ENCODE results near the gene VAV3. TPM values are rescaled to one million over a fixed set of nuclear protein-coding genes. Genes with fewer than 3 reads are reported as not detected.

The VAV3 gene
- total and polyA plus RNA-seq, 2 of the 8 experiments (the other 6 are each of a cell fraction or from before 2014, with no cell fraction given), result 2.9 to 7.9 TPM

GRCh38 chr1:107760065-107760464, 204.9 kb downstream of the VAV3 start:
- Histone ChIP-seq H2BK15ac (ENCODE audit: low read length) (no peak overlapping the region), H3K9ac (replicated peaks in 1 of 4; ENCODE audit: extremely low read depth in 1 of 4, low read depth in 3 of 4, low read length in 3 of 4) (no peak overlapping the region), H3K27ac (ENCODE audit: low read depth, low read length) (no peak overlapping the region), H3K18ac (ENCODE audit: extremely low read depth, low read length) (no peak overlapping the region), H3K79me1 (ENCODE audit: low read depth, low read length) (no peaks in the 10 kb centered on the region), H3K4me2 (ENCODE audit: insufficient read depth in 1 of 2, low read depth in 2 of 2, low read length in 2 of 2) (no peak overlapping the region), H3K79me2 (ENCODE audit: control insufficient read depth in 1 of 2, insufficient read depth in 2 of 2, low read length in 2 of 2) (no peaks in the 10 kb centered on the region), H2BK20ac (ENCODE audit: low read length) (no peak overlapping the region), H2AK5ac (ENCODE audit: low read depth, low read length) (no peak overlapping the region), H3K4ac (replicated peaks; ENCODE audit: insufficient read length, low read depth, low read length) (no peak overlapping the region), H3K36me3 (ENCODE audit: control insufficient read depth in 2 of 4, insufficient read depth in 4 of 4, low read length in 3 of 4) (no peaks in the 10 kb centered on the region), H2BK12ac (ENCODE audit: low read depth, low read length) (no peak overlapping the region), H4K91ac (replicated peaks; ENCODE audit: insufficient read length, low read length) (no peak overlapping the region), H3K4me1 (replicated peaks in 1 of 4; ENCODE audit: control insufficient read depth in 3 of 4, insufficient read depth in 4 of 4, low read length in 3 of 4) (peaks cover 0 to 6% (median 2%) of the 10 kb centered on the region in 4 experiments; a peak in 4 of 7 replicates), H3K9me3 (ENCODE audit: insufficient read depth in 2 of 2, low read depth in 1 of 2, low read length in 1 of 2) (no peaks in the 10 kb centered on the region), H3K23ac (ENCODE audit: insufficient read length) (no peak overlapping the region), H4K8ac (ENCODE audit: extremely low read depth, insufficient read depth, low read length) (no peak overlapping the region), H2BK5ac (ENCODE audit: low read depth, low read length) (no peak overlapping the region), H3K27me3 (replicated peaks in 1 of 4; ENCODE audit: control insufficient read depth in 3 of 4, extremely low read depth in 1 of 4, insufficient read depth in 3 of 4, low read length in 3 of 4) (no peaks in the 10 kb centered on the region), H3K14ac (ENCODE audit: insufficient read length) (no peak overlapping the region), H2AFZ (ENCODE audit: low read length) (no peak overlapping the region), H3K4me3 (ENCODE audit: extremely low read depth in 1 of 4, insufficient read depth in 2 of 4, low read depth in 3 of 4, low read length in 4 of 4) (no peak overlapping the region), H4K5ac (ENCODE audit: insufficient read length, low read depth, low read length) (no peak overlapping the region), H3K23me2 (ENCODE audit: low read depth, low read length) (no peaks in the 10 kb centered on the region; the same call in 1 of the 2 replicates), H2BK120ac (replicated peaks; ENCODE audit: low read depth, low read length) (no peak overlapping the region), H4K20me1 (replicated peaks in 1 of 2; ENCODE audit: control insufficient read depth in 1 of 2, insufficient read depth in 2 of 2, low read length in 2 of 2) (no peaks in the 10 kb centered on the region), H3K56ac (replicated peaks; ENCODE audit: insufficient read length, low read depth, low read length) (no peak overlapping the region)
- DNase-seq (ENCODE audit: low read depth in 1 of 2, low spot score in 2 of 2), result no peak
- FAIRE-seq, result no peak
- ChIA-PET POLR2A (ENCODE audit: partially characterized antibody) (no interaction called here), CTCF (ENCODE audit: partially characterized antibody) (interaction anchor here (0.9 to 1.1 kb wide), 3 partner anchors 9 to 231 kb away, joined by 3 read pairs; no protein-coding TSS in a partner anchor)
- no peak for TF ChIP-seq CHD1 (IDR thresholded peaks at IDR 0.05; ENCODE audit: low read depth, low read length)
- TF ChIP-seq SIX5 (IDR thresholded peaks at IDR 0.05; ENCODE audit: low read depth, low read length), result no peak
- TF ChIP-seq MAFK (IDR thresholded peaks at IDR 0.05; ENCODE audit: low read depth, low read length), result no peak
- no peak for TF ChIP-seq TAF1 (IDR thresholded peaks at IDR 0.05; ENCODE audit: low read depth, low read length)
- no peak for TF ChIP-seq POU5F1 (IDR thresholded peaks at IDR 0.05; ENCODE audit: low read depth, low read length)
- TF ChIP-seq RXRA (IDR thresholded peaks at IDR 0.05; ENCODE audit: insufficient read depth, low read depth, low read length), result no peak
- TF ChIP-seq JUND (IDR thresholded peaks at IDR 0.05; ENCODE audit: low read length), result no peak
- no peak for TF ChIP-seq RBBP5 (IDR thresholded peaks at IDR 0.05; ENCODE audit: borderline replicate concordance, low read depth, low read length)
- no peak for TF ChIP-seq PHF8 (conservative IDR thresholded peaks at IDR 0.05; ENCODE audit: low read depth, low read length)
- no peak for TF ChIP-seq BCL11A (IDR thresholded peaks at IDR 0.05; ENCODE audit: low read depth in 2 of 2, low read length in 2 of 2)
- no peak for TF ChIP-seq POLR2A (IDR thresholded peaks at IDR 0.05; ENCODE audit: control extremely low read depth in 1 of 2, low read depth in 2 of 2, low read length in 2 of 2)
- TF ChIP-seq POLR2AphosphoS5 (IDR thresholded peaks at IDR 0.05; ENCODE audit: low read depth, low read length), result no peak
- no peak for TF ChIP-seq SP2 (IDR thresholded peaks at IDR 0.05; ENCODE audit: low read length)
- WGBS, 2 experiments (ENCODE audit: extremely low coverage in 1 of 2, insufficient coverage in 1 of 2, insufficient read length in 1 of 2, insufficient replicate concordance in 2 of 2, low coverage in 1 of 2, low lambda C conversion rate in 2 of 2, missing lambda C conversion rate in 1 of 2), result 94% methylated on average over 3 of the region's 3 CpGs; no CpG with 5 or more reads in 1 of the 2 experiments
